GM23248 (cell line): Measurements from ENCODE around the gene TLR9. TPM values are rescaled to one million over a fixed set of nuclear protein-coding genes. Genes with fewer than 3 reads are reported as not detected.
A peak's percentile ranks its signal among the peaks of the same experiment; 100 is the strongest.

ENCODE experiments used
- DNase-seq: peaks from one replicate; pipeline ENCODE4 v3.0.0-alpha.2; 2015
- H2AFZ ChIP-seq: fragments of 200-600 bp; sonication (generic); 2 replicates; pipeline ENCODE4 v1.6.1; 2016; ENCODE audit warnings: antibody characterized with exemption
- H3F3A ChIP-seq: fragments of 200-600 bp; sonication (generic); 2 replicates; pipeline ENCODE4 v1.6.1; 2016; ENCODE audit warnings: mild to moderate bottlenecking, antibody characterized with exemption, mixed run types; ENCODE audit not compliant: insufficient read depth
- H3K27ac ChIP-seq: fragments of 200-600 bp; sonication (generic); 2 replicates; pipeline ENCODE4 v1.5.1; 2016; ENCODE audit warnings: mild to moderate bottlenecking
- H3K27me3 ChIP-seq: fragments of 200-600 bp; sonication (generic); replicated peaks from 2 replicates; pipeline ENCODE4 v1.6.1; 2016; ENCODE audit warnings: mild to moderate bottlenecking; ENCODE audit not compliant: insufficient read depth
- H3K36me3 ChIP-seq: fragments of 200-600 bp; sonication (generic); 2 replicates; pipeline ENCODE4 v1.6.1; 2016; ENCODE audit warnings: low read depth, mild to moderate bottlenecking
- H3K4me1 ChIP-seq: fragments of 200-600 bp; sonication (generic); 2 replicates; pipeline ENCODE4 v1.6.1; 2016; ENCODE audit warnings: mild to moderate bottlenecking; ENCODE audit not compliant: insufficient read depth
- H3K4me2 ChIP-seq: fragments of 200-600 bp; sonication (generic); one replicate; pipeline ENCODE4 v1.6.1; 2016; ENCODE audit warnings: mild to moderate bottlenecking; ENCODE audit not compliant: unreplicated experiment
- H3K4me3 ChIP-seq: fragments of 200-600 bp; sonication (generic); 2 replicates; pipeline ENCODE4 v1.5.1; 2016; ENCODE audit warnings: mild to moderate bottlenecking
- H3K79me2 ChIP-seq: fragments of 200-600 bp; sonication (generic); 2 replicates; pipeline ENCODE4 v1.6.1; 2016; ENCODE audit warnings: mild to moderate bottlenecking; ENCODE audit not compliant: insufficient read depth
- H3K9ac ChIP-seq: fragments of 200-600 bp; sonication (generic); 2 replicates; pipeline ENCODE4 v1.6.1; 2016; ENCODE audit warnings: mild to moderate bottlenecking
- H3K9me2 ChIP-seq: fragments of 200-600 bp; sonication (generic); 2 replicates; pipeline ENCODE4 v1.6.1; 2016; ENCODE audit warnings: mixed run types, mild to moderate bottlenecking, moderate library complexity; ENCODE audit not compliant: insufficient read depth
- H3K9me3 ChIP-seq: fragments of 200-600 bp; sonication (generic); one replicate; pipeline ENCODE4 v1.6.1; 2017; ENCODE audit warnings: low read depth
- H4K20me1 ChIP-seq: fragments of 200-600 bp; sonication (generic); 2 replicates; pipeline ENCODE4 v1.6.0; 2016; ENCODE audit not compliant: insufficient read depth
- EZH2 ChIP-seq: fragments of 200-600 bp; sonication (generic); IDR thresholded peaks from 2 replicates; pipeline ENCODE4 v1.6.1; 2018; ENCODE audit warnings: antibody characterized with exemption, mild to moderate bottlenecking; ENCODE audit not compliant: insufficient read depth, poor library complexity, severe bottlenecking
- EZH2phosphoT487 ChIP-seq: fragments of 200-600 bp; sonication (generic); IDR thresholded peaks from 2 replicates; pipeline ENCODE4 v1.6.1; 2018; ENCODE audit warnings: antibody characterized with exemption, moderate library complexity, mild to moderate bottlenecking, low read depth; ENCODE audit not compliant: insufficient read depth
- WGBS, 2 experiments: methylation state at CpG; one replicate each; pipeline ENCODE4 v1.1.6; 2015 to 2017; ENCODE audit warnings: low lambda C conversion rate in 2 of 2, low coverage in 1 of 2; ENCODE audit errors: missing lambda C conversion rate in 2 of 2; 5-methylcytosine and 5-hydroxymethylcytosine counted together
- in situ Hi-C: fragments of 300-500 bp; cut with MboI; formaldehyde crosslinking; loops from 2 replicates; pipeline ENCODE4 v1.15.0; 2020
- polyA plus RNA-seq: library from polyadenylated mRNA; unstranded; fragments of >200 nt; fragmentation: Nextera tagmentation; extraction: Ambion mirVana; gene quantifications from 2 replicates; pipeline ENCODE4 v1.2.1, GENCODE V29; 2016
- total RNA-seq: library from RNA; depleted of rRNA; stranded (reverse); fragments of >200 nt; shearing (Covaris generic); gene quantifications from 2 replicates; pipeline ENCODE4 v1.2.3, GENCODE V29; 2014

Gene TLR9
- total and polyA plus RNA-seq, 2 experiments from 2014 or later = not detected

GRCh38 chr3:52262447-52262846 is 37.0 kb upstream of the TLR9 start:
- TF ChIP-seq EZH2 = no peak
- no peak for TF ChIP-seq EZH2phosphoT487
- Histone ChIP-seq H3K9me2 (no peaks in the 10 kb centered on the region), H3K9me3 (no peaks in the 10 kb centered on the region), H3K4me2 (no peak overlapping the region), H3K36me3 (peaks cover 79% of the 10 kb centered on the region), H3K79me2 (peaks cover 99% of the 10 kb centered on the region), H3K4me3 (no peak overlapping the region), H3K27ac (no peak overlapping the region), H3K9ac (no peak overlapping the region), H2AFZ (no peak overlapping the region), H4K20me1 (no peaks in the 10 kb centered on the region; the same call in 1 of the 2 replicates), H3K4me1 (peaks cover 10% of the 10 kb centered on the region), H3K27me3 (no peaks in the 10 kb centered on the region), H3F3A (peaks cover 46% of the 10 kb centered on the region)
- no peak for DNase-seq
- in situ Hi-C loops = no loop called here

DNA sequence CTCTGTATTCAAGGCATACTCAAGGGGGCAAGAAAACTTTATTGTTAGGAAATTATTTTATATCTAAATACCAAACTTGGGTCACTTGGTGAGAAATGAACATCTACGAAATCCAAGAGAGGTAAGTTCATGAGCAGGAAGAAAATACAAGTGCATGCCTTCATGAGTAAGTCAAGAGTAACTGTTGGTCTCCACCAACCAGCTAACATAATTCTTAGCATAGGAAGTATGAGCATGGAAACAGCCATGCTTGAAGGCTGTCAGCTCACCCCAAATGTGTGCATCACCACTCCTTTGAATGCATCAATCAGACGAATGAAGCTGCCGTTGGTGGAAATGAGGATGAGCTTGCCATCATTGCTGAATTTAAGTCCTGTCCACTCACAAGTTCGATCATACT is 34.0 kb upstream of the TLR9 start:
- no peaks in the 10 kb centered on the region for H3K9me2 ChIP-seq
- no peaks in the 10 kb centered on the region for H3K9me3 ChIP-seq
- no peaks in the 10 kb centered on the region for H3K27me3 ChIP-seq
- peaks cover 10% of the 10 kb centered on the region for H3K4me1 ChIP-seq
- in situ Hi-C loops = no loop called here
- H3K4me2 ChIP-seq = no peak overlapping the region
- no peak overlapping the region for H3K4me3 ChIP-seq
- peak overlapping the region; percentile 57; the same call in 1 of the 2 replicates for H3K27ac ChIP-seq
- H3K9ac ChIP-seq = no peak overlapping the region; the same call in 1 of the 2 replicates
- no peak for TF ChIP-seq EZH2
- TF ChIP-seq EZH2phosphoT487 = no peak
- DNase-seq = no peak
- H3F3A ChIP-seq = peaks cover 61% of the 10 kb centered on the region
- peaks cover 98% of the 10 kb centered on the region for H3K79me2 ChIP-seq
- no peaks in the 10 kb centered on the region; the same call in 1 of the 2 replicates for H4K20me1 ChIP-seq
- 76 to 82% methylated on average over 4 of the region's 4 CpGs for WGBS, 2 experiments
- no peak overlapping the region for H2AFZ ChIP-seq
- peaks cover 83% of the 10 kb centered on the region for H3K36me3 ChIP-seq

DNA sequence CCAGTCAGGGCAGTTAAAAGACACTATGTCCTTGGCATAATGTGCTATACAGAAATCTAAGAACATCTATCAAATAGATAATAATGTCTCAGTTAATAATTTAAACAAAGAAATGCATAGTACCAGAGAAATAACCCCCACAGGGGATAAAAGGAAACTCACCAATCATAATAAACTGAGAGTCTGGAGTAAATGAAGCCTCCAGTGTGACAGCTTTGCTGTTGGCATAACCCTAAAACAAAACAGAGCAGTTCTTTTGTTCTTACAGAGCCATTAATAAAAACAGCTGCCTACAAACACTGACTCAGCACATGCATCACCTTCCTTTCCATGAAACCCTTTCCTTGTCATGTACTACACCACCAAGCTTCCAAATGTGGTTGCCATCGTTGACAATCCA is 33.6 kb upstream of the TLR9 start:
- Histone ChIP-seq H3K36me3 (peaks cover 86% of the 10 kb centered on the region), H3K27ac (peak overlapping the region; percentile 57), H3K9me3 (no peaks in the 10 kb centered on the region), H3K9me2 (no peaks in the 10 kb centered on the region), H3K79me2 (peaks cover 98% of the 10 kb centered on the region), H3F3A (peaks cover 65% of the 10 kb centered on the region), H4K20me1 (no peaks in the 10 kb centered on the region; the same call in 1 of the 2 replicates), H3K4me2 (no peak overlapping the region), H3K9ac (peak overlapping the region; percentile 26; the same call in 1 of the 2 replicates), H3K4me1 (peaks cover 10% of the 10 kb centered on the region), H3K27me3 (no peaks in the 10 kb centered on the region), H3K4me3 (no peak overlapping the region), H2AFZ (no peak overlapping the region)
- no peak for TF ChIP-seq EZH2
- TF ChIP-seq EZH2phosphoT487 = no peak
- peak; percentile 62 for DNase-seq
- in situ Hi-C loops = no loop called here
- WGBS, 2 experiments = 48 to 58% methylated on average over 1 of the region's 1 CpG

- no peak for TF ChIP-seq EZH2phosphoT487
- no peak for TF ChIP-seq EZH2
- Histone ChIP-seq H2AFZ (no peak overlapping the region), H4K20me1 (no peaks in the 10 kb centered on the region; the same call in 1 of the 2 replicates), H3K27me3 (no peaks in the 10 kb centered on the region), H3K9ac (no peak overlapping the region), H3K4me2 (no peak overlapping the region), H3K36me3 (peaks cover 82% of the 10 kb centered on the region), H3F3A (peaks cover 72% of the 10 kb centered on the region), H3K4me3 (no peak overlapping the region), H3K4me1 (peaks cover 17% of the 10 kb centered on the region), H3K79me2 (peaks cover 96% of the 10 kb centered on the region), H3K27ac (no peak overlapping the region), H3K9me3 (no peaks in the 10 kb centered on the region), H3K9me2 (no peaks in the 10 kb centered on the region)
- in situ Hi-C loops = no loop called here
- WGBS, 2 experiments = 67 to 73% methylated on average over 4 of the region's 4 CpGs
- DNase-seq = no peak
Measured at GRCh38 chr3:52257911-52258310, 32.5 kb upstream of the TLR9 start.

GRCh38 chr3:52256622-52257021 is 31.2 kb upstream of the TLR9 start:
- no peak overlapping the region for H3K4me2 ChIP-seq
- no peak for DNase-seq
- peaks cover 69% of the 10 kb centered on the region for H3F3A ChIP-seq
- H3K4me3 ChIP-seq = no peak overlapping the region
- TF ChIP-seq EZH2phosphoT487 (no peak), EZH2 (no peak)
- in situ Hi-C loops = no loop called here
- no peak overlapping the region for H3K27ac ChIP-seq
- H3K27me3 ChIP-seq = no peaks in the 10 kb centered on the region
- H3K79me2 ChIP-seq = peaks cover 89% of the 10 kb centered on the region
- H3K36me3 ChIP-seq = peaks cover 74% of the 10 kb centered on the region
- 87 to 88% methylated on average over 4 of the region's 4 CpGs for WGBS, 2 experiments
- H3K9me2 ChIP-seq = no peaks in the 10 kb centered on the region
- no peaks in the 10 kb centered on the region; the same call in 1 of the 2 replicates for H4K20me1 ChIP-seq
- H3K4me1 ChIP-seq = peaks cover 18% of the 10 kb centered on the region
- no peaks in the 10 kb centered on the region for H3K9me3 ChIP-seq
- no peak overlapping the region for H2AFZ ChIP-seq
- H3K9ac ChIP-seq = no peak overlapping the region
